NCI-H510A treated with DMSO at 0.1 percent for 48 hours (cell line): Measurements from ENCODE around the gene IQGAP1.
"Not testable (repeated sequence)": the region's sequence is repeated elsewhere in the genome, so short reads cannot be mapped to it uniquely, and the experiment has no call there.

Source experiments
- DNase-seq: peaks from one replicate; lab custom pipeline; 2025; lab: John Stamatoyannopoulos, UW

Gene IQGAP1

GRCh38 chr15:90481023-90481422, 93.0 kb downstream of the IQGAP1 start:
- DNase-seq: no peak

DNA sequence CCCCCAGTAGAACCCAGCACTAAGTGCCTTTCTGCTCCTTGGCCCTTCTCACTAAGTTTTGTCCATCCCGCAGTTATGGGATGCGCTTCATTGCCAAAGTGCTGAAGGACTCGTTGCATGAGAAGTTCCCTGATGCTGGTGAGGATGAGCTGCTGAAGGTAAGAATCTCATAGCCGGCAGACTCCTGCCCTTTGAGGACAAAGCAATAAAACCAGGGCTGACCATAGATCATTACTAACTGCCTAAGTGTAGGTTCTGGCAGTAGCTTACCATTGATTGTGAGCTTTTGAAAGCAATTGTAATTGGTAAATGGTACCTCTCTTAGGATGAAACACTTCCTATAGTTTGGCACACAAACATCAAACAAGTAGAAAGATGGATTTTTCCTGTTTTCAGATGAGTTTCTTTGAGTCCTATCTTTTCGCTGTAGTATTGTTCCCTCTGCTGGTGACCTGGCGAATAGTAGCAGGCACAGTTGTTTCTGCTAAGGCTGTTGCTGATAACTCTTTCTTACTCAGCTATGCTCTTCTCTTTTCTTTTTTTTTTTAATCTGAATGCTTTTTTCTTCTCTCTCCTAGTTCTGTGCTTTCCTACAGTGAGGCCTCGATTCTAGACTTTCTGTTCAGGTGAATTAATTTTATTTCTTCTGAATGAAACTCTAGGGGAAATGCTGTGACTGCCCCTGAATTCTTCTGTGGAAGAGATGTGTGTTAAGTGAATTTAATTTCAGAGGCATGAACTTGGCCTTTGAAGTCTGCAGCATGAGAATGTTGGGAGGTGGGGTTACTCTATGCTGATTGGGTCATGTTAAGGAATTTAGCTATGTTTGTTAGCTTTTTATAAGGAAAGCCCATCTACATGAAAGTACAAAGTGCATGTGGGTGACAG, 94.3 kb downstream of the IQGAP1 start:
- DNase-seq: peak; percentile 31

- no peak for DNase-seq
These were observed 94.9 kb downstream of the IQGAP1 start for GRCh38 chr15:90483012-90483307.

- no peak for DNase-seq
These were observed 95.6 kb downstream of the IQGAP1 start for GRCh38 chr15:90483637-90484036.

- no peak for DNase-seq
These were observed 99.1 kb downstream of the IQGAP1 start for GRCh38 chr15:90487186-90487585.

- DNase-seq: peak; percentile 6
These were observed 101.5 kb downstream of the IQGAP1 start for GRCh38 chr15:90489514-90489913.

DNA sequence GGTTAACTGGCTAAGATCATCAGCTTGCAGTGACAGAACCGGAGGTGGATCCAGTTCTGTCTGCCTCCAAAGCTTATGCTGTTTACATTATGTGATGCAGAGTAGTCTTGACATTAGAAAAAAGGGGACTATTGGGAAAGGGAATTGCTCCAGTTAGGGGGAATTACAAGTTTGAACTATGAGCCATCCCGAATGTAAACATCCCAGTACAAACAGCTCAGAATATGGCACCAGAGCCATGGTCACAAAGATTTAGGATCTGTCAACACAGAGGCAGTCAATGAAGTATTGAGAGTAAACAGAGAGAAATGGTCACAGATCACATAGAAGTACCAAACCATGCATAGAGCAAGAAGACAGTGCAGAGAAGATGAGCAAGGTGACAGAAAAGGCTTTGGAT, 101.9 kb downstream of the IQGAP1 start:
- DNase-seq: no peak

GRCh38 chr15:90493647-90494046, 105.6 kb downstream of the IQGAP1 start:
- no peak for DNase-seq

- peak; percentile 3 for DNase-seq
These were observed 107.0 kb downstream of the IQGAP1 start for GRCh38 chr15:90495067-90495466.

GRCh38 chr15:90496791-90497190, 108.7 kb downstream of the IQGAP1 start:
- peak; percentile 7 for DNase-seq

GRCh38 chr15:90497376-90497775, 109.3 kb downstream of the IQGAP1 start:
- DNase-seq: no peak

- peak; percentile 43 for DNase-seq
These were observed 109.9 kb downstream of the IQGAP1 start for GRCh38 chr15:90497912-90498311.

GRCh38 chr15:90500171-90500570, 112.1 kb downstream of the IQGAP1 start:
- no peak for DNase-seq

- DNase-seq: no peak
These were observed 113.9 kb downstream of the IQGAP1 start for GRCh38 chr15:90501898-90502297.

DNA sequence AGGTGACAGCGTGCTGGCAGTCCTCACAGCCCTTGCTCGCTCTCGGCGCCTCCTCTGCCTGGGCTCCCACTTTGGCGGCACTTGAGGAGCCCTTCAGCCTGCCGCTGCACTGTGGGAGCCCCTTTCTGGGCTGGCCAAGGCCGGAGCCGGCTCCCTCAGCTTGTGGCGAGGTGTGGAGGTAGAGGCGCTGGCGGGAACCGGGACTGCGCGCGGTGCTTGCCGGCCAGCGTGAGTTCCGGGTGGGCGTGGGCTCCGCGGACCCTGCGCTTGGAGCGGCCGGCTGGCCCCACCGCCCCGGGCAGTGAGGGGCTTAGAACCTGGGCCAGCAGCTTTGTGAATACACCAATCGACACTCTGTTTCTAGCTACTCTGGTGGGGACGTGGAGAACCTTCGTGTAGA, 122.7 kb downstream of the IQGAP1 start:
- not testable (repeated sequence) for DNase-seq

GRCh38 chr15:90511211-90511618, 123.2 kb downstream of the IQGAP1 start:
- not testable (repeated sequence) for DNase-seq

GRCh38 chr15:90512276-90512675, 124.2 kb downstream of the IQGAP1 start:
- no peak for DNase-seq

- no peak for DNase-seq
These were observed 124.9 kb downstream of the IQGAP1 start for GRCh38 chr15:90512981-90513380.

GRCh38 chr15:90513448-90513847, 125.4 kb downstream of the IQGAP1 start:
- DNase-seq: no peak

DNA sequence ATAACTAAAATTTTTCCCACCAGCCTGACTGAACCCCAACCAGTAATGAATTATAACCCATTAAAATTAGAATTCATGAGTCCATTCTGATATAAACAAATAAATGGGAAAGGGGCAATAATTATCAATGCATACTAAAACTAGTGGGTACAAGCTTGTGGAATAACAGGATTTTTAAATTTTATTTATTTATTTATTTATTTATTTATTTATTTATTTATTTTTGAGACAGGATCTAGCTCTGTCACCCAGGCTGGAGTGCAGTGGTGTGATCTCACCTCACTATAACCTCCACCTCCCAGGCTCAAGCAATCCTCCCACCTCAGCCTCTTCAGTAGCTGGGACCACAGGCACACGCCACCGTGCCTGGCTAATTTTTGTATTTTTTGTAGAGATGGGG, 125.9 kb downstream of the IQGAP1 start:
- not testable (repeated sequence) for DNase-seq

GRCh38 chr15:90519688-90520087, 131.6 kb downstream of the IQGAP1 start:
- DNase-seq: no peak

DNA sequence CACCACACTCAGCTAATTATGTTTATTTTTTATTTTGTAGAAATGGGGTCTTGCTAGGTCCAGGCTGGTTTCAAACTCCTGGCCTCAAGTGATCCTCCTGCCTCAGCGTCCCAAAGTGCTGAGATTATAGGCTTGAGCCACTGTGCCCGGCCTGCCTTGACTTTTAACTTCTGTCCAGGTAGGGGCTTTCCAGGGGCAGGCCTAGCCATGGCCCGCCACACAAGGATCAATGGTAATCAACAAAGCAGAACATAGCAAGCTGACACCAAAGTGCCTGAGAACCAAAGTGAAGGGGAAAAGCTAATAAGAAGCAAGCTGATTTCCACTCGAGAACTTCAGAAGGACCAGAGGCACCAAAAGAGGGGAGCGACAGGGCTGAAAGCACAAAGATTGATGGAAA, 132.3 kb downstream of the IQGAP1 start:
- DNase-seq: no peak

DNA sequence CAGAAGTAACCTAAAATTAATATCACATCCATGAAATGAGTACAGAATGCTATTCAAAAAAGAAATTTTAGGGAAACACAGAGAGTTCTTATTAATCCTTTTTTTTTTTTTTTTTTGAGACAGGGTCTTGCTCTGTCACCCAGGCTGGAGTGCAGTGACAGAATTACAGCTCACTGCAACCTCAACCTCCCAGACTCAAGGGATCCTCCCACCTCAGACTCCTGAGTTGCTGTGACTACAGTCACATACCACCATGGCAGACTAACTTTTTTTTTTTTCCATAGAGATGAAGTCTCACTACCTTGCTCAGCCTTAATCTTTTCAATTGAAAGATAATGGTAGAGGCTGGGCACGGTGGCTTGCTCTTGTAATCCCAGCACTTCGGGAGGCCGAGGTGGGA, 135.3 kb downstream of the IQGAP1 start:
- DNase-seq: no peak
